NCI-H82 (cell line): ENCODE data around the gene HSBP1L1.
"Not testable (repeated sequence)": the region's sequence is repeated elsewhere in the genome, so short reads cannot be mapped to it uniquely, and the experiment has no call there.

Experiments
- DNase-seq: peaks from one replicate; lab custom pipeline; 2025; lab: John Stamatoyannopoulos, UW

Gene HSBP1L1

DNA sequence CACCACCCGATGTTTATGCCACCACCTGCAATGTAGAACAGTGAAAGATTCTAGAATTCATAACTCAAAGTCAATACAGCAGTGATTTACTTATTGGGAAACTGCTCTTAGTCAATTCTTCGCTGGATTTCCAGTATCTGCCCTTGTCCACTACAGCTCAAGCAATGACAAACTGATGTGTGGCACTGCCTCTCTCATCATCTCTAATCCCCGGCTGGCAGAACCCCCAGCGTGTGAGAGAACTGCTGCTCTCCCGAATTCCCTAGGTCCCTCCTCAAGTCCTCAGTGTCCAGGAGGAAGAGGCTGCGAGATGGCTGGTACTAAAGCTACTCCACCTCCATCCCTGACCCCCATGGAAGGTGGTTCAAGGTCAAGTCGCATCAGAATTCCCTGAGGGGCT, 22.3 kb downstream of the HSBP1L1 start:
- peak; percentile 52 for DNase-seq

- no peak for DNase-seq
Observed at GRCh38 chr18:79987566-79987965, 23.1 kb downstream of the HSBP1L1 start.

DNA sequence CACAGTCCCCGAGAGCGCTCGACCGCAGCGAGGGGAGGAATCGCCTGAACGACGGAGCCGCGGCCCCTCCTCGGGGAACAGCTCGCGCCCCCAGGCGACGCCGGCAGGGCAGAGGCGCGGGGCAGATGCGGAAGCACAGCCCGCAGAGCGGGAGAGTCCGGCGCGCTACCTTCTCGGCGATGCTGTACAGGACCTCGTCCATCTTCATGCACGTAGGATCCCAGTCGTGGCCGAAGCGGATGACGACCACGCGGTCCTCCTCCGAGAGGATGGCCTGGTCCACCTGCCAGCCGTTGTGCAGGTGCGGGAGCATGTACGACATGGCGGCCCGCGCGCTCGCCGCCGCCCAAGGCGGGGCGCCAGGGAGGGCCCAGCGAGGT, 23.6 kb downstream of the HSBP1L1 start:
- peak; percentile 74 for DNase-seq

- DNase-seq = peak; percentile 87
Observed at GRCh38 chr18:79988451-79989194, 24.2 kb downstream of the HSBP1L1 start, which contains the start of gene TXNL4A. Gene TXNL4A (minus strand): TSS chr18:79988563. CDS start chr18:79988392, 171 bp downstream.

DNA sequence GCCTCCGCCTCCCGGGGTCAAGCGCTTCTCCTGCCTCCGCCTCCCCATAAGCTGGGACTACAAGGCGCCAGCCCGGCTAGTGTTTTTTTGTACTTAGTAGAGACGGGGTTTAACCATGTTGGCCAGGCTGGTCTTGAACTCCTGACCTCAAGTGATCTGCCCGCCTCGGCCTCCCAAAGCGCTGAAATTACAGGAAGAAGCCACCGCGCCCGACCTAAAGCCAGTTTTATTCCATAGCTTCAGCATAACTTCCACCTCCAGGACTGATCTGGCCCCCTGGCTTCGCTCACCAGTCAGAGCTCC, 24.7 kb downstream of the HSBP1L1 start:
- DNase-seq = peak; percentile 43

- DNase-seq = no peak
Observed at GRCh38 chr18:79991494-79991893, 27.1 kb downstream of the HSBP1L1 start.

- DNase-seq = not testable (repeated sequence)
Observed at GRCh38 chr18:79999701-80000100, 35.3 kb downstream of the HSBP1L1 start.

DNA sequence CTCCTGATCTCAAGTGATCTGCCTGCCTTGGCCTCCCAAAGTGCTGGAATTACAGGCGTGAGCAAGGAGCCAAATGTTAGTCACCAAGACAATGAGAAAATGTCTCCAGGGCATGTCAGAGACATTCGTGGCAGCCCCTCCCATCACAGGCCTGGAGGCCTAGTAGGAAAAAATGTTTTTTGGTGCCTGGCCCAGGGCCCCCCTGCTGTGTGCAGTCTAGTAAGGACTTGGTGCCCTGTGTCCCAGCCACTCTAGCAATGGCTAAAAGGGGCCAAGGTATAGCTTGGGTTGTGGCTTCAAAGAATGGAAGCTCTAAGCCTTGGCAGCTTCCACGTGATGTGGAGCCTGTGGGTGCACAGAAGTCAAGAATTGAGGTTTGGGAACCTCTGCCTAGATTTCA, 36.4 kb downstream of the HSBP1L1 start:
- DNase-seq = no peak

- DNase-seq = no peak
Observed at GRCh38 chr18:80002468-80002867, 38.0 kb downstream of the HSBP1L1 start.

DNA sequence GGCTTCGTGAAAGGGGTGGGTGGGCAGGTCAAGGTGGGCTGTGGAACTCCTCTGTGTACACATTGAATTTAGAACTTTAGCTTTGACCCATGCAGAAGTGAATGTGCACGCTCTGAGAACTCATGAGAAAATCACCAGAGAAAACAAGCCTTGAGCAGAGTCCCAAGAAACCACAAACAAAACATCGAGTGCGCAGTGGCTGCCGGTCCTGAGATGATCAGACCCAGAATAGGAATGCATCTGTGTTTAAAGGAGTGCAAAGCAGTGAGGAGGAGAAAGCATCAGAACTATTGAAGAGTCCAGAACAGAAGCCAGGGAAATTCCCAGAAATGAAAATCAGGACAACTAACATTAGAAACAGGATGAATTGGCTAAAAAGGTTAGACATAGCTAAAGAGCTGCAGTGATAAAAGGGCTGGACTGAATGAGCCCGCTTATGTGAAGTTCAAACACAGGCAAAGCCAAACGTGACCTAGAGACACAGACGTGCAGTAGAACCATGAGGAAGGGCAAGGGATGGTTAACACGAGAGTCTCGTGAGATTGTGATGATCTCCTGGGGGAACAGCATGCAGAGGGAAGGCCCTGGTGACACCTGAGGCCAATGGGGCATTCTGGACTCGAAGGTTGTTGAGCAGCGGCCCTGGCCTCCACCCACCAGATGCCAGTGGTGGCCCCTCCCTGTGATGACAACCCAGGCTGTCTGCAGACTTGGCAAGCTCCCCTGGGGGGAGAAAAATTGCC, 40.3 kb downstream of the HSBP1L1 start:
- DNase-seq = no peak

GRCh38 chr18:80006724-80007123, 42.3 kb downstream of the HSBP1L1 start:
- peak; percentile 71 for DNase-seq

- no peak for DNase-seq
Observed at GRCh38 chr18:80009661-80010550, 45.5 kb downstream of the HSBP1L1 start.

DNA sequence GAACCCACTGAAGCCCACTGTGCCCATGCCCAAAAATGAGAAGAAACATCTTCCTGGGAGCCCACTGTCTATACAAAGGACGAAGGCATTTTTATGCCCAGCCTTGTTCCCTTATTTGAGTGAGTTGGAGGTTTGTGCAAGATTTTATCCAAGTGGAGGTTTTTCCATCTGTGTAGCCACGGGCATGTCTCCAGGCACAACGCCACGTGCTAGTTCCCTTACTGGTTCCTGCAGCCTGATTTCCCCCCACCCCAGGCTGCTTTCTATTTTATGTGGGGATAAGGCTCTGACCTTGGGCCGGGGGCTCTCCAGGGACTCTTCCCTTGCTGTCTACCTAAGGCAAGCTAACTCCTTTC, 46.1 kb downstream of the HSBP1L1 start:
- DNase-seq = no peak

DNA sequence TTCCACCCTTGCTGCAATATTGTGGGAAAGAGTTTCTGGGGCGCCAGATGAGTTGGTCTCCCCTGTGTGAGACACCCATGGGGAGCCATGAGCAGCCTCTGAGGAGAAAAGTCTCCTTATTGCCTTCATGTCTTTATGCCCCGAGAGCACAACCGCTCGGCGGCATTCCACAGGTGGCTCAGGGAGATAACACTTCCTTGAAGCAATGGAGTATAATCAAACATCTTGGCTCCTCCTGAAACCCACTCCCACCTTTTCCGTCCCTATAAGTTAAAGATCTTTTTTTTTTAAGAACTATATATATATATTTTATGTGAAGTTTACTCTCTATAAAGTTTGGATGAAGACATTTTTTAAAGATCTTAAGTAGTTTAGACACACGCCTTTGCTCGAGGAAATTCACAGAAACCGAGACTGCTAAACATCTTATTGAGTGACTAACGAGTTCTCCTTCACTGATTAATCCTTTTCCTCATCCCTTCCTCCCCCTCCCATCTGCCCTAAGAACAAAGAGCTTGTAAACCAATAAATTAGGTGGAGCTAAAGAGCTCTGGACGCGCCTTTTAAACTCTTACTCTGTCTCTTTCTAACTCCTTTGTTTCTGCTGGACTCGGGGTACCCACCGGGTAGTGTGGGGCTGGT, 47.2 kb downstream of the HSBP1L1 start:
- DNase-seq = peak; percentile 72

DNA sequence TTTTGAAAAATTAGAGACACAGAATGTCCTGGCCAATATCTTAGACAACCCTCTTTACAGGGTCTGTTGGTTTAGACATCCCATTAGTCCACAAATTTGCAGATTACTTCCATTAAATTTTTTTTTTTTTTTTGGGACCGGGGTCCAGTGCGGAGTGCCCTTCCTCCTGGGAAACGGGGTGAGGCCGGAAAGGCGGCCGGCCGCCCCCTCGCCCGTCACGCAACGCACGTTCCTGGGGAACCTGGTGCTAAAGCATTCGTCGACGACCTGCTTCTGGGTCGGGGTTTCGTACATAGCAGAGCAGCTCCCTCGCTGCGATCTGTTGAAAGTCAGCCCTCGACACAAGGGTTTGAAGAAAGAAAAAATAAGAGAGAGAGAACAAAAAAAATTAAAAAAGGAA, 48.3 kb downstream of the HSBP1L1 start:
- no peak for DNase-seq
